SK-N-SH (cell line): ENCODE measurements around the gene SLC40A1. TPM values are rescaled to one million over a fixed set of nuclear protein-coding genes. Genes with fewer than 3 reads are reported as not detected.

ENCODE experiments used
- CTCF ChIA-PET: fragments of 300-600, 350-600 bp; formaldehyde crosslinking; extraction: SDS; loops from one replicate; lab custom pipeline; 2021; lab: Yijun Ruan, JAX
- POLR2A ChIA-PET: fragments of 350-600 bp; sonication (Branson Sonifier 250); formaldehyde crosslinking; extraction: SDS; loops from one replicate; lab custom pipeline; 2020; ENCODE audit warnings: antibody characterized with exemption, inconsistent platforms; lab: Yijun Ruan, JAX
- DNase-seq: peaks from one replicate; pipeline ENCODE4 v3.0.0; 2012
- H2AFZ ChIP-seq: fragments of 200-600 bp; sonication (generic); 2 replicates; pipeline ENCODE4 v1.8.1; 2016; ENCODE audit warnings: antibody characterized with exemption, mild to moderate bottlenecking, low read depth
- H3F3A ChIP-seq: fragments of 200-600 bp; sonication (generic); replicated peaks from 2 replicates; pipeline ENCODE3; 2016; ENCODE audit warnings: antibody characterized with exemption, mild to moderate bottlenecking; ENCODE audit not compliant: insufficient read depth
- H3K27ac ChIP-seq, 2 experiments: fragments of 200-500 bp in 1 of 2; fragments of 200-600 bp in 1 of 2; sonication (Bioruptor generic) in 1 of 2; sonication (generic), shearing (Covaris generic) in 1 of 2; 2 replicates each; pipeline versions ENCODE4 v1.5.1 to v1.6.1; 2014 to 2016; ENCODE audit warnings: low read depth in 2 of 2, inconsistent platforms in 1 of 2, low read length in 1 of 2, mild to moderate bottlenecking in 1 of 2, mixed read lengths in 1 of 2
- H3K27me3 ChIP-seq: fragments of 200-600 bp; sonication (generic), shearing (Covaris generic); 2 replicates; pipeline ENCODE4 v1.6.1; 2016; ENCODE audit warnings: mixed run types; ENCODE audit not compliant: insufficient read depth
- H3K36me3 ChIP-seq, 2 experiments: fragments of 200-500 bp in 1 of 2; fragments of 200-600 bp in 1 of 2; sonication (Bioruptor generic) in 1 of 2; sonication (generic) in 1 of 2; replicated peaks in 1 of 2; 2 replicates each; pipeline versions ENCODE3 to v1.5.1; 2014 to 2016; ENCODE audit warnings: low read length in 1 of 2, mild to moderate bottlenecking in 1 of 2; ENCODE audit not compliant: insufficient read depth in 2 of 2, control insufficient read depth in 1 of 2
- H3K4me1 ChIP-seq, 2 experiments: fragments of 200-500 bp in 1 of 2; fragments of 200-600 bp in 1 of 2; sonication (Bioruptor generic) in 1 of 2; sonication (generic), shearing (Covaris generic) in 1 of 2; 2 replicates each; pipeline versions ENCODE4 v1.5.1 to v1.6.1; 2014 to 2016; ENCODE audit warnings: low read depth in 1 of 2, low read length in 1 of 2, mixed run types in 1 of 2; ENCODE audit not compliant: insufficient read depth in 2 of 2, control insufficient read depth in 1 of 2
- H3K4me2 ChIP-seq: fragments of 200-600 bp; sonication (generic), shearing (Covaris generic); 2 replicates; pipeline ENCODE4 v1.6.1; 2017; ENCODE audit warnings: mixed run types
- H3K4me3 ChIP-seq, 2 experiments: fragments of 200-500 bp in 1 of 2; fragments of 200-600 bp in 1 of 2; sonication (Bioruptor generic) in 1 of 2; sonication (generic), shearing (Covaris generic) in 1 of 2; 2 replicates each; pipeline versions ENCODE4 v1.5.1 to v1.8.1; 2014 to 2016; ENCODE audit warnings: low read depth in 2 of 2, inconsistent platforms in 1 of 2, low read length in 1 of 2, mild to moderate bottlenecking in 1 of 2, mixed read lengths in 1 of 2, moderate library complexity in 1 of 2
- H3K79me2 ChIP-seq: fragments of 200-600 bp; sonication (generic); 2 replicates; pipeline ENCODE4 v1.8.1; 2017; ENCODE audit warnings: mild to moderate bottlenecking; ENCODE audit not compliant: insufficient read depth
- H3K9ac ChIP-seq: fragments of 200-600 bp; sonication (generic); 2 replicates; pipeline ENCODE4 v1.6.1; 2017; ENCODE audit warnings: mixed run types
- H3K9me2 ChIP-seq: fragments of 200-600 bp; sonication (generic); 2 replicates; pipeline ENCODE4 v1.6.1; 2017; ENCODE audit warnings: mixed run types
- H3K9me3 ChIP-seq: fragments of 200-600 bp; sonication (generic); 2 replicates; pipeline ENCODE4 v1.6.1; 2017; ENCODE audit warnings: mixed run types, mild to moderate bottlenecking, moderate library complexity
- H4K20me1 ChIP-seq: fragments of 200-600 bp; sonication (generic); 2 replicates; pipeline ENCODE4 v1.6.1; 2017; ENCODE audit warnings: mild to moderate bottlenecking, mixed run types; ENCODE audit not compliant: insufficient read depth
- CTCF ChIP-seq: fragments of 200-600 bp; sonication (generic); IDR thresholded peaks from 2 replicates; pipeline ENCODE4 v1.6.1; 2017; ENCODE audit warnings: antibody characterized with exemption, mild to moderate bottlenecking, moderate library complexity
- MEF2A ChIP-seq: IDR thresholded peaks from 2 replicates; pipeline ENCODE4 v1.4.0; 2012; ENCODE audit warnings: low read depth, borderline replicate concordance
- MXI1 ChIP-seq: IDR thresholded peaks from 2 replicates; pipeline ENCODE4 v1.6.1; 2012; ENCODE audit warnings: mild to moderate bottlenecking, low read depth, low read length, improper control_type of control experiment
- NRF1 ChIP-seq: IDR thresholded peaks from 2 replicates; pipeline ENCODE4 v1.6.1; 2012; ENCODE audit warnings: low read depth, mild to moderate bottlenecking, low read length
- POLR2AphosphoS5 ChIP-seq: IDR thresholded peaks from 2 replicates; pipeline ENCODE4 v1.6.1; 2012; ENCODE audit warnings: low read depth, low read length
- REST ChIP-seq: IDR thresholded peaks from 2 replicates; pipeline ENCODE4 v1.6.1; 2012; ENCODE audit warnings: mild to moderate bottlenecking, low read depth, low read length, moderate library complexity
- RFX5 ChIP-seq: IDR thresholded peaks from 2 replicates; pipeline ENCODE4 v1.6.1; 2012; ENCODE audit warnings: mild to moderate bottlenecking, improper control_type of control experiment, low read length
- RXRA ChIP-seq: IDR thresholded peaks from 2 replicates; pipeline ENCODE4 v1.4.0; 2012; ENCODE audit warnings: low read depth, mild to moderate bottlenecking, borderline replicate concordance
- SIN3A ChIP-seq: IDR thresholded peaks from 2 replicates; pipeline ENCODE4 v1.6.1; 2012; ENCODE audit warnings: low read depth, mild to moderate bottlenecking, low read length, moderate library complexity, borderline replicate concordance
- USF2 ChIP-seq: fragments of 150-350 bp; IDR thresholded peaks from 2 replicates; pipeline ENCODE4 v1.6.1; 2017; ENCODE audit warnings: antibody characterized with exemption, low read length, low read depth, borderline replicate concordance
- YY1 ChIP-seq: IDR thresholded peaks from 2 replicates; pipeline ENCODE4 v1.4.0; 2012; ENCODE audit warnings: low read depth, mild to moderate bottlenecking
- WGBS: methylation state at CpG from one replicate; pipeline ENCODE4 v1.1.6; 2017; ENCODE audit warnings: low lambda C conversion rate; 5-methylcytosine and 5-hydroxymethylcytosine counted together
- polyA plus RNA-seq, 3 experiments: library from polyadenylated mRNA; depleted of rRNA; stranded (reverse); fragments of >200 nt; gene quantifications; 2 replicates each; pipeline ENCODE4 v1.2.3, GENCODE V29; 2012

Gene SLC40A1
- polyA plus RNA-seq, 1 of the 3 experiments (the other 2 are of a cell fraction) = 1.8 TPM

GRCh38 chr2:189538402-189538801 is 42.2 kb downstream of the SLC40A1 start:
- Histone ChIP-seq H3K27ac (no peak overlapping the region), H3K9me3 (no peaks in the 10 kb centered on the region), H3K9ac (no peak overlapping the region), H4K20me1 (no peaks in the 10 kb centered on the region)
- no peak for DNase-seq
- 82% methylated on average over 1 of the region's 1 CpG for WGBS
- TF ChIP-seq RFX5 (no peak), USF2 (no peak), MEF2A (no peak), SIN3A (no peak), POLR2AphosphoS5 (no peak), RXRA (no peak), MXI1 (no peak), YY1 (no peak), CTCF (no peak), REST (no peak)
- TF ChIP-seq, all 33 proteins: peak for 0
- ChIA-PET POLR2A (no interaction called here), CTCF (no interaction called here)
- no peaks in the 10 kb centered on the region for H3K36me3 ChIP-seq
- H3K79me2 ChIP-seq = no peaks in the 10 kb centered on the region
- peaks cover 0 to 5% of the 10 kb centered on the region in 2 experiments; a peak in 1 of 4 replicates for H3K4me1 ChIP-seq
- no peaks in the 10 kb centered on the region for H3F3A ChIP-seq
- H3K9me2 ChIP-seq = no peaks in the 10 kb centered on the region
- H3K27me3 ChIP-seq = no peaks in the 10 kb centered on the region
- H2AFZ ChIP-seq = no peak overlapping the region
- H3K4me2 ChIP-seq = no peak overlapping the region
- no peak overlapping the region for H3K4me3 ChIP-seq

- Histone ChIP-seq H3K9ac (no peak overlapping the region), H2AFZ (no peak overlapping the region), H4K20me1 (no peaks in the 10 kb centered on the region), H3K4me3 (no peak overlapping the region), H3K79me2 (no peaks in the 10 kb centered on the region)
- POLR2A ChIA-PET = no interaction called here
- TF ChIP-seq NRF1 (no peak), MEF2A (no peak), RXRA (no peak)
- TF ChIP-seq, all 33 proteins: peak for 0
- peaks cover 0 to 5% of the 10 kb centered on the region in 2 experiments; a peak in 1 of 4 replicates for H3K4me1 ChIP-seq
- H3K9me2 ChIP-seq = no peaks in the 10 kb centered on the region
- DNase-seq = no peak
- no peaks in the 10 kb centered on the region for H3F3A ChIP-seq
- no peaks in the 10 kb centered on the region for H3K9me3 ChIP-seq
- no peaks in the 10 kb centered on the region for H3K27me3 ChIP-seq
- H3K36me3 ChIP-seq = no peaks in the 10 kb centered on the region
- CTCF ChIA-PET = interaction anchor here (0.7 to 1.4 kb wide), 2 partner anchors 10 to 124 kb away, joined by 3 read pairs; partner anchors contain the start of gene ASNSD1
- no peak overlapping the region for H3K27ac ChIP-seq
- no peak overlapping the region for H3K4me2 ChIP-seq
- WGBS = 81% methylated on average over 3 of the region's 3 CpGs
These were observed 43.8 kb downstream of the SLC40A1 start for GRCh38 chr2:189536830-189537229.
